Astrocyte (in vitro differentiated cells and primary cell): ENCODE measurements around the gene GRAMD4. TPM values are rescaled to one million over a fixed set of nuclear protein-coding genes. Genes with fewer than 3 reads are reported as not detected.

Experiments
- DNase-seq: peaks from one replicate; pipeline ENCODE4 v3.0.0-alpha.2; 2010; ENCODE audit warnings: low read depth
- FAIRE-seq: peaks from 2 replicates; lab custom pipeline; 2011; peaks lifted over from hg19 to GRCh38; lab: Jason Lieb, UNC
- H2AFZ ChIP-seq: 2 replicates; pipeline ENCODE4 v1.6.0; 2012; ENCODE audit warnings: low read depth, low read length, inconsistent platforms
- H3K27ac ChIP-seq: 2 replicates; pipeline ENCODE4 v1.5.1; 2011; ENCODE audit warnings: low read depth, low read length, inconsistent platforms
- H3K27me3 ChIP-seq: 2 replicates; pipeline ENCODE4 v1.6.0; 2011; ENCODE audit warnings: low read length, inconsistent platforms; ENCODE audit not compliant: insufficient read depth
- H3K36me3 ChIP-seq: 2 replicates; pipeline ENCODE4 v1.5.1; 2011; ENCODE audit warnings: low read length, inconsistent platforms; ENCODE audit not compliant: insufficient read depth
- H3K4me1 ChIP-seq: 2 replicates; pipeline ENCODE4 v1.5.1; 2011; ENCODE audit warnings: low read length, inconsistent platforms; ENCODE audit not compliant: insufficient read depth
- H3K4me2 ChIP-seq: 2 replicates; pipeline ENCODE4 v1.6.0; 2012; ENCODE audit warnings: low read length, inconsistent platforms
- H3K4me3 ChIP-seq: 2 replicates; pipeline ENCODE4 v1.5.1; 2011; ENCODE audit warnings: low read depth, mild to moderate bottlenecking, low read length, inconsistent platforms; ENCODE audit not compliant: insufficient read depth
- H3K79me2 ChIP-seq: 2 replicates; pipeline ENCODE4 v1.6.0; 2012; ENCODE audit warnings: mild to moderate bottlenecking, low read length, inconsistent platforms; ENCODE audit not compliant: insufficient read depth
- H3K9ac ChIP-seq: 2 replicates; pipeline ENCODE4 v1.6.0; 2012; ENCODE audit warnings: mild to moderate bottlenecking, low read length, inconsistent platforms
- H3K9me3 ChIP-seq: 2 replicates; pipeline ENCODE4 v1.5.1; 2012; ENCODE audit warnings: low read depth, mild to moderate bottlenecking, low read length, inconsistent platforms; ENCODE audit not compliant: insufficient read depth
- H4K20me1 ChIP-seq: 2 replicates; pipeline ENCODE4 v1.6.0; 2012; ENCODE audit warnings: low read length, inconsistent platforms; ENCODE audit not compliant: insufficient read depth
- H3K27ac Mint-ChIP-seq: one replicate; pipeline ENCODE4 v1.8.0; 2021; ENCODE audit warnings: mild to moderate bottlenecking, mixed read lengths; ENCODE audit not compliant: unreplicated experiment
- H3K27me3 Mint-ChIP-seq: one replicate; pipeline ENCODE4 v1.8.0; 2021; ENCODE audit warnings: low read depth, mixed read lengths; ENCODE audit not compliant: unreplicated experiment
- H3K36me3 Mint-ChIP-seq: one replicate; pipeline ENCODE4 v1.8.0; 2021; ENCODE audit warnings: low read depth, mixed read lengths; ENCODE audit not compliant: unreplicated experiment
- H3K4me1 Mint-ChIP-seq: one replicate; pipeline ENCODE4 v1.8.0; 2021; ENCODE audit warnings: low read depth, mixed read lengths; ENCODE audit not compliant: unreplicated experiment
- H3K4me3 Mint-ChIP-seq: one replicate; pipeline ENCODE4 v1.8.0; 2021; ENCODE audit warnings: mild to moderate bottlenecking, moderate library complexity, mixed read lengths; ENCODE audit not compliant: unreplicated experiment
- H3K9me3 Mint-ChIP-seq: one replicate; pipeline ENCODE4 v1.8.0; 2021; ENCODE audit warnings: mild to moderate bottlenecking, mixed read lengths; ENCODE audit not compliant: unreplicated experiment
- CTCF ChIP-seq: IDR thresholded peaks from 2 replicates; pipeline ENCODE4 v1.5.1; 2011; ENCODE audit warnings: low read depth, mild to moderate bottlenecking, inconsistent platforms, low read length, moderate library complexity; ENCODE audit not compliant: insufficient read depth
- EZH2 ChIP-seq: IDR thresholded peaks from 2 replicates; pipeline ENCODE4 v1.6.1; 2012; ENCODE audit warnings: mild to moderate bottlenecking, low read length, inconsistent platforms; ENCODE audit not compliant: insufficient read depth
- total RNA-seq: library from RNA; stranded (reverse); gene quantifications from 2 replicates; pipeline ENCODE4 v1.2.1, GENCODE V29; 2021

Gene GRAMD4
- total RNA-seq, 1 donor from 2014 or later, result 17.8 TPM

- no peak for DNase-seq
- peaks cover 64% of the 10 kb centered on the region for H4K20me1 ChIP-seq
- H3K4me3 ChIP-seq, result no peak overlapping the region
- peak overlapping the region; percentile 12 for H3K27ac Mint-ChIP-seq
- H3K4me1 ChIP-seq, result peaks cover 4% of the 10 kb centered on the region
- no peak overlapping the region for H3K9ac ChIP-seq
- no peak overlapping the region for H2AFZ ChIP-seq
- H3K27ac ChIP-seq, result no peak overlapping the region
- no peak for TF ChIP-seq EZH2
- no peak for TF ChIP-seq CTCF
- H3K79me2 ChIP-seq, result peaks cover 15% of the 10 kb centered on the region
- H3K4me1 Mint-ChIP-seq, result peaks cover 17% of the 10 kb centered on the region
- no peaks in the 10 kb centered on the region for H3K27me3 Mint-ChIP-seq
- H3K4me3 Mint-ChIP-seq, result no peak overlapping the region
- FAIRE-seq, result no peak
- no peak overlapping the region for H3K4me2 ChIP-seq
- H3K36me3 ChIP-seq, result no peaks in the 10 kb centered on the region
- H3K27me3 ChIP-seq, result no peaks in the 10 kb centered on the region
- no peaks in the 10 kb centered on the region for H3K9me3 Mint-ChIP-seq
- H3K9me3 ChIP-seq, result no peaks in the 10 kb centered on the region
- no peaks in the 10 kb centered on the region for H3K36me3 Mint-ChIP-seq
Measured at GRCh38 chr22:46614025-46614931, 5.9 kb upstream of the GRAMD4 start.

GRCh38 chr22:46617207-46617985 is 2.8 kb upstream of the GRAMD4 start:
- peak; percentile 7 for DNase-seq
- Histone ChIP-seq H3K4me3 (no peak overlapping the region), H3K27ac (no peak overlapping the region), H3K4me2 (peak overlapping the region; percentile 39), H3K36me3 (no peaks in the 10 kb centered on the region), H2AFZ (no peak overlapping the region), H3K4me1 (peaks cover 12% of the 10 kb centered on the region), H3K9ac (no peak overlapping the region), H4K20me1 (peaks cover 55% of the 10 kb centered on the region), H3K27me3 (no peaks in the 10 kb centered on the region), H3K79me2 (peaks cover 13% of the 10 kb centered on the region), H3K9me3 (no peaks in the 10 kb centered on the region)
- Mint-ChIP-seq H3K27ac (no peak overlapping the region), H3K9me3 (no peaks in the 10 kb centered on the region), H3K36me3 (no peaks in the 10 kb centered on the region), H3K27me3 (no peaks in the 10 kb centered on the region), H3K4me1 (peaks cover 17% of the 10 kb centered on the region), H3K4me3 (no peak overlapping the region)
- FAIRE-seq, result no peak
- TF ChIP-seq CTCF (no peak), EZH2 (no peak)
